ENCODE results near the gene PCDHGA2. TPM values are rescaled to one million over a fixed set of nuclear protein-coding genes. Genes with fewer than 3 reads are reported as not detected.
"Not testable (repeated sequence)": the region's sequence is repeated elsewhere in the genome, so short reads cannot be mapped to it uniquely, and the experiment has no call there.

Gene PCDHGA2
- polyA plus RNA-seq, 1 experiment = 6.3 TPM

DNA sequence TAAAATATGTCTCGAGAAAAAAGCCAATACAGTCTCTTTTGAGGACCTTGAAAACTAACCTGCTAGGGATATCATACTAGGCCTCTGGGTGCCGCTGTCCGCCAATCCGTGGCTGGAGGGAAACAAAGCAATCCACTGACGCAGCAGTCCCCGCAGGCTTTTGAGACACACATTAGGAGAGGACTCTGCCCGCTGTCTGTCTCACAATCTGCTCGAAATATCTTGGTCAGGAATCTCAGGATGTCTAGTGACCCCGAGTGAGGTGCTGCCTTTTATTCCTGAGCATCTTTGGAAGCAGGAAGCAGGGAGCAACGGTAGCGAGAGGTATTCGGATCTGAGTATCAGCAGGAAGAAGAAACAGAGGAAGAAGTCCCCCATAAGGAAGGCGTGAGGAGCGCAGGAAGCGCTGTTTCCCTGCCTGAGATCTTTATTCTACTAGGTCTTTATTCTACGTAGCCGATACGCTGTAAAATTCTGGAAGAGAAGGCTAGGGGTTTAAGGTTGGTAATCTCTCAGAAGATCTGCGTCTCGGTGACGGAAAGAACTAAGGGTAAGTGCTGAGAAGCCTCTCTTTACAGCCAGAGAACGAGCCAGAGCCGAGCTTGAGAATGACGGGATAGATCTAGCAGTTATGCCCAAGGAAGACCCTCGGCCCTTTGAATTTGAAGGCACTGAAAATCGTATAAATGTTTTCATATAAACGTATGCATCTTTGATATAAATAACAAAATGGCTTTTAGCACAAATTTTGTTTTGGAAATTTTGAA lies 12.3 kb upstream of the PCDHGA2 start:
- TF ChIP-seq, protein P1, sequence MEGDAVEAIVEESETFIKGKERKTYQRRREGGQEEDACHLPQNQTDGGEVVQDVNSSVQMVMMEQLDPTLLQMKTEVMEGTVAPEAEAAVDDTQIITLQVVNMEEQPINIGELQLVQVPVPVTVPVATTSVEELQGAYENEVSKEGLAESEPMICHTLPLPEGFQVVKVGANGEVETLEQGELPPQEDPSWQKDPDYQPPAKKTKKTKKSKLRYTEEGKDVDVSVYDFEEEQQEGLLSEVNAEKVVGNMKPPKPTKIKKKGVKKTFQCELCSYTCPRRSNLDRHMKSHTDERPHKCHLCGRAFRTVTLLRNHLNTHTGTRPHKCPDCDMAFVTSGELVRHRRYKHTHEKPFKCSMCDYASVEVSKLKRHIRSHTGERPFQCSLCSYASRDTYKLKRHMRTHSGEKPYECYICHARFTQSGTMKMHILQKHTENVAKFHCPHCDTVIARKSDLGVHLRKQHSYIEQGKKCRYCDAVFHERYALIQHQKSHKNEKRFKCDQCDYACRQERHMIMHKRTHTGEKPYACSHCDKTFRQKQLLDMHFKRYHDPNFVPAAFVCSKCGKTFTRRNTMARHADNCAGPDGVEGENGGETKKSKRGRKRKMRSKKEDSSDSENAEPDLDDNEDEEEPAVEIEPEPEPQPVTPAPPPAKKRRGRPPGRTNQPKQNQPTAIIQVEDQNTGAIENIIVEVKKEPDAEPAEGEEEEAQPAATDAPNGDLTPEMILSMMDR (IDR thresholded peaks at IDR 0.05; ENCODE audit: low read depth, low read length) = peak; percentile 74
- POLR2A ChIA-PET = no interaction called here
- CTCF ChIA-PET = interaction anchor here (0.7 to 8.5 kb wide), 11 partner anchors 9 to 442 kb away, joined by 3 to 133 read pairs (median 6); partner anchors contain the start of genes PCDHB16, PCDHGA10, PCDHGA2 and PCDHGB3
- peak; percentile 49 for DNase-seq (ENCODE audit: low read depth, low spot score)
- peaks cover 26% of the 10 kb centered on the region for H3K9me3 ChIP-seq (ENCODE audit: control insufficient read depth, insufficient read depth, low read length)
- H3K27ac ChIP-seq (ENCODE audit: low read depth, low read length) = peak overlapping the region; percentile 71
- H3K4me3 ChIP-seq (ENCODE audit: low read depth, low read length) = peak overlapping the region; percentile 62
- H3K27me3 ChIP-seq (ENCODE audit: control insufficient read depth, insufficient read depth, low read length) = peaks cover 7% of the 10 kb centered on the region

DNA sequence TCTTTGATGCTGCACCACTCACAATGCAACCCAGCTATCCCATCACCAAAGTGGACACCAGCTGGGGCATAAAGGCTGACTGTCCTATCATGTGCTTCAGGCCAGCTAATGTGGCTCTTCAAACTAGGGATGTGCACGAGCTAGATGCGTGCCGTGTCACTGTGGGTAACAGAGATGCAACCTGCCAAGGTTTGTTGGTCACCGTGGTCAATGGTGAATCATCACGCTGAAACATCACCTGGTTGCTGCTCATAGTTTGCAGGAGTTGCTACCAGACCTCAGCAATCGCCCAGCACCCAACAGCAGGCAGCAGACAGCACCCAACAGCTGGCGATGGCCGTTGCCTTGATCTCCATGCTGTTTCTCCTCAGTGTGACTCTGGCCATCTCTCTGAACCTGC lies 10.3 kb upstream of the PCDHGA2 start:
- Histone ChIP-seq H3K9me3 (ENCODE audit: control insufficient read depth, insufficient read depth, low read length) (peaks cover 39% of the 10 kb centered on the region), H3K27me3 (ENCODE audit: control insufficient read depth, insufficient read depth, low read length) (peaks cover 7% of the 10 kb centered on the region), H3K4me3 (ENCODE audit: low read depth, low read length) (no peak overlapping the region), H3K27ac (ENCODE audit: low read depth, low read length) (no peak overlapping the region)
- ChIA-PET POLR2A (interaction anchor here (1.9 kb wide), 1 partner anchor 8 kb away, joined by 6 read pairs; the partner anchor contains the start of gene TAF7), CTCF (interaction anchor here (0.9 to 8.5 kb wide), 11 partner anchors 8 to 240 kb away, joined by 3 to 133 read pairs (median 8); partner anchors contain the start of genes PCDHB10, PCDHGA2, PCDHGA3 and TAF7)
- DNase-seq (ENCODE audit: low read depth, low spot score) = no peak
- TF ChIP-seq, protein P1 (IDR thresholded peaks at IDR 0.05; ENCODE audit: low read depth, low read length) = no peak

DNA sequence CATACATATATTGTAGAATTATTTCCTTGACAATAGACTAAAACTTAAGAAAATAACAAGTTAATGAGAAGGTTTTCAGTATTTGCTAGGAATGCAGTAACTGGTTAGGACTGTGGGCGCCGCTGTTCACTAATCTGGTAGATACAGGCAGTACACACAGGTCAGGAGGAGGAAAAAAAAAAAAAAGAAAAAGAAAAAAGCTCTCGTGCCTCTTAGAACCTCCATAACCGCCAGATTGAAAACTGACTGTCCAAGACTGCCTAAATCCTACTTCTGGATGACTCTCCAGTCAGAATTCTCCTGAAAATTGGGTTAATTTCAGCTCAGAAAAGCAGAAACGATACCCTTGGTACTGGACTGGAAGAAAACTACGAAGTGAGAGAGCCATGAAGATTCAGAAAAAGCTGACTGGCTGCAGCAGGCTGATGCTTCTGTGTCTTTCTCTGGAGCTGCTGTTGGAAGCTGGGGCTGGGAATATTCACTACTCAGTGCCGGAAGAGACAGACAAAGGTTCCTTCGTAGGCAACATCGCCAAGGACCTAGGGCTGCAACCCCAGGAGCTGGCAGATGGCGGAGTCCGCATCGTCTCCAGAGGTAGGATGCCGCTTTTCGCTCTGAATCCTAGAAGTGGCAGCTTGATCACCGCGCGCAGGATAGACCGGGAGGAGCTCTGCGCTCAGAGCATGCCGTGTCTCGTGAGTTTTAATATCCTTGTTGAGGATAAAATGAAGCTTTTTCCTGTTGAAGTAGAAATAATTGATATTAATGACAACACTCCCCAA lies 8.1 kb upstream of the PCDHGA2 start, which contains the start of gene PCDHGA1:
PCDHGA1 (plus strand) TSS at position 216 of the 782 bp plus-strand sequence.
- ChIA-PET POLR2A (interaction anchor here (1.6 kb wide), 1 partner anchor 10 kb away, joined by 12 read pairs; the partner anchor contains the start of gene TAF7), CTCF (interaction anchor here (0.6 to 8.5 kb wide), 22 partner anchors 9 to 237 kb away, joined by 3 to 133 read pairs (median 5); partner anchors contain the start of genes PCDHGA10, PCDHGA2, PCDHGA3 and PCDHGA5)
- Histone ChIP-seq H3K9me3 (ENCODE audit: control insufficient read depth, insufficient read depth, low read length) (peaks cover 44% of the 10 kb centered on the region), H3K27ac (ENCODE audit: low read depth, low read length) (no peak within 1 kb of the TSS), H3K4me3 (ENCODE audit: low read depth, low read length) (peak within 1 kb of the TSS; percentile 31), H3K27me3 (ENCODE audit: control insufficient read depth, insufficient read depth, low read length) (peaks cover 7% of the 10 kb centered on the region)
- TF ChIP-seq, protein P1 (IDR thresholded peaks at IDR 0.05; ENCODE audit: low read depth, low read length) = peak; percentile 51
- DNase-seq (ENCODE audit: low read depth, low spot score) = no peak

DNA sequence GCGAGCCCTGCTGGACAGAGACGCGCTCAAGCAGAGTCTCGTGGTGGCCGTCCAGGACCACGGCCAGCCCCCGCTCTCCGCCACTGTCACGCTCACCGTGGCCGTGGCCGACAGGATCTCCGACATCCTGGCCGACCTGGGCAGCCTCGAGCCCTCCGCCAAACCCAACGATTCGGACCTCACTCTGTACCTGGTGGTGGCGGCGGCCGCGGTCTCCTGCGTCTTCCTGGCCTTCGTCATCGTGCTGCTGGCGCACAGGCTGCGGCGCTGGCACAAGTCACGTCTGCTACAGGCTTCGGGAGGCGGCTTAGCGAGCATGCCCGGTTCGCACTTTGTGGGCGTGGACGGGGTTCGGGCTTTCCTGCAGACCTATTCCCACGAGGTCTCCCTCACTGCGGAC lies 6.0 kb upstream of the PCDHGA2 start:
- H3K27ac ChIP-seq (ENCODE audit: low read depth, low read length); H3K27me3 ChIP-seq (ENCODE audit: control insufficient read depth, insufficient read depth, low read length); CTCF ChIA-PET; POLR2A ChIA-PET; DNase-seq (ENCODE audit: low read depth, low spot score); H3K4me3 ChIP-seq (ENCODE audit: low read depth, low read length): not testable (repeated sequence)
- H3K9me3 ChIP-seq (ENCODE audit: control insufficient read depth, insufficient read depth, low read length) = peaks cover 37% of the 10 kb centered on the region

DNA sequence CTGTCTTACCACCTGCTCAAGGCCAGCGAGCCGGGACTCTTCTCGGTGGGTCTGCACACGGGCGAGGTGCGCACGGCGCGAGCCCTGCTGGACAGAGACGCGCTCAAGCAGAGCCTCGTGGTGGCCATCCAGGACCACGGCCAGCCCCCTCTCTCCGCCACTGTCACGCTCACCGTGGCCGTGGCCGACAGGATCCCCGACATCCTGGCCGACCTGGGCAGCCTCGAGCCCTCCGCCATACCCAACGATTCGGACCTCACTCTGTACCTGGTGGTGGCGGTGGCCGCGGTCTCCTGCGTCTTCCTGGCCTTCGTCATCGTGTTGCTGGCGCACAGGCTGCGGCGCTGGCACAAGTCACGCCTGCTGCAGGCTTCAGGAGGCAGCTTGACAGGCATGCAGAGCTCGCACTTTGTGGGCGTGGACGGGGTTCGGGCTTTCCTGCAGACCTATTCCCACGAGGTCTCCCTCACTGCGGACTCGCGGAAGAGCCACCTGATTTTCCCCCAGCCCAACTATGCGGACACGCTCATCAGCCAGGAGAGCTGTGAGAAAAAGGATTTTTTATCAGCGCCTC lies 2.3 kb downstream of the PCDHGA2 start:
- POLR2A ChIA-PET; H3K27ac ChIP-seq (ENCODE audit: low read depth, low read length); H3K4me3 ChIP-seq (ENCODE audit: low read depth, low read length); DNase-seq (ENCODE audit: low read depth, low spot score); H3K27me3 ChIP-seq (ENCODE audit: control insufficient read depth, insufficient read depth, low read length): not testable (repeated sequence)
- peaks cover 50% of the 10 kb centered on the region for H3K9me3 ChIP-seq (ENCODE audit: control insufficient read depth, insufficient read depth, low read length)
- CTCF ChIA-PET = interaction anchor here (4.5 kb wide), 1 partner anchor 223 kb away, joined by 18 read pairs; no protein-coding TSS in a partner anchor
